Suprapubic skin (tissue), 4 donors: ENCODE measurements around the gene SLC11A2. TPM values are rescaled to one million over a fixed set of nuclear protein-coding genes. Genes with fewer than 3 reads are reported as not detected.

Experiments
- DNase-seq, 2 donors: peaks; one replicate each; pipeline ENCODE4 v3.0.0-alpha.2; 2019; ENCODE audit warnings: low spot score in 2 of 2
- H3K27ac ChIP-seq: fragments of 200-600 bp; sonication (generic); one replicate; pipeline ENCODE4 v1.5.1; 2019
- H3K27me3 ChIP-seq: fragments of 200-600 bp; sonication (generic); one replicate; pipeline ENCODE4 v1.5.1; 2019
- H3K36me3 ChIP-seq: fragments of 200-600 bp; sonication (generic); one replicate; pipeline ENCODE4 v1.5.1; 2019
- H3K4me1 ChIP-seq: fragments of 200-600 bp; sonication (generic); one replicate; pipeline ENCODE4 v1.5.1; 2019
- H3K4me3 ChIP-seq: fragments of 200-600 bp; sonication (generic); one replicate; pipeline ENCODE4 v1.5.1; 2019; ENCODE audit warnings: mild to moderate bottlenecking
- H3K9me3 ChIP-seq: fragments of 200-600 bp; sonication (generic); one replicate; pipeline ENCODE4 v1.5.1; 2019
- EP300 ChIP-seq: sonication (generic); formaldehyde crosslinking; IDR thresholded peaks from one replicate; pipeline ENCODE4 v1.6.1; 2017; ENCODE audit warnings: antibody characterized with exemption
- POLR2A ChIP-seq, 2 donors: fragments of 450-650 bp; IDR thresholded peaks; one replicate each; pipeline ENCODE4 v1.6.1; 2017; ENCODE audit warnings: antibody characterized with exemption in 2 of 2, mild to moderate bottlenecking in 2 of 2, moderate library complexity in 2 of 2
- POLR2AphosphoS5 ChIP-seq, 3 donors: sonication (generic); formaldehyde crosslinking; IDR thresholded peaks; one replicate each; pipeline ENCODE4 v1.6.1; 2017; ENCODE audit warnings: antibody characterized with exemption in 3 of 3
- WGBS: methylation state at CpG from one replicate; pipeline ENCODE4 v1.1.5; 2018; 5-methylcytosine and 5-hydroxymethylcytosine counted together
- total RNA-seq, 4 donors: library from RNA; depleted of rRNA; stranded (reverse); fragments of >200 nt; gene quantifications; one replicate each; pipeline ENCODE4 v1.1.0, GENCODE V29; 2016
- TF ChIP-seq, protein P1 (sequence below), 2 donors: fragments of 200-600 bp in 1 of 2; fragments of 450-650 bp in 1 of 2; sonication (generic) in 1 of 2; IDR thresholded peaks; one replicate each; pipeline ENCODE4 v1.5.1; 2016 to 2019; ENCODE audit warnings: antibody characterized with exemption in 2 of 2, mild to moderate bottlenecking in 1 of 2, moderate library complexity in 1 of 2

The SLC11A2 gene
- total RNA-seq, 4 donors from 2014 or later, result 39.0 to 108 (median 60.2) TPM

GRCh38 chr12:51067229-51067628 is 41.0 kb upstream of the SLC11A2 start:
- no peak for DNase-seq
- no peaks in the 10 kb centered on the region for H3K4me1 ChIP-seq
- 93% methylated on average over 2 of the region's 4 CpGs for WGBS
- H3K27me3 ChIP-seq, result no peaks in the 10 kb centered on the region
- H3K27ac ChIP-seq, result no peak overlapping the region
- TF ChIP-seq EP300, result no peak
- TF ChIP-seq POLR2A (IDR thresholded peaks at IDR 0.05), result no peak
- TF ChIP-seq, protein P1, sequence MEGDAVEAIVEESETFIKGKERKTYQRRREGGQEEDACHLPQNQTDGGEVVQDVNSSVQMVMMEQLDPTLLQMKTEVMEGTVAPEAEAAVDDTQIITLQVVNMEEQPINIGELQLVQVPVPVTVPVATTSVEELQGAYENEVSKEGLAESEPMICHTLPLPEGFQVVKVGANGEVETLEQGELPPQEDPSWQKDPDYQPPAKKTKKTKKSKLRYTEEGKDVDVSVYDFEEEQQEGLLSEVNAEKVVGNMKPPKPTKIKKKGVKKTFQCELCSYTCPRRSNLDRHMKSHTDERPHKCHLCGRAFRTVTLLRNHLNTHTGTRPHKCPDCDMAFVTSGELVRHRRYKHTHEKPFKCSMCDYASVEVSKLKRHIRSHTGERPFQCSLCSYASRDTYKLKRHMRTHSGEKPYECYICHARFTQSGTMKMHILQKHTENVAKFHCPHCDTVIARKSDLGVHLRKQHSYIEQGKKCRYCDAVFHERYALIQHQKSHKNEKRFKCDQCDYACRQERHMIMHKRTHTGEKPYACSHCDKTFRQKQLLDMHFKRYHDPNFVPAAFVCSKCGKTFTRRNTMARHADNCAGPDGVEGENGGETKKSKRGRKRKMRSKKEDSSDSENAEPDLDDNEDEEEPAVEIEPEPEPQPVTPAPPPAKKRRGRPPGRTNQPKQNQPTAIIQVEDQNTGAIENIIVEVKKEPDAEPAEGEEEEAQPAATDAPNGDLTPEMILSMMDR (IDR thresholded peaks at IDR 0.05), result no peak
- TF ChIP-seq POLR2AphosphoS5 (IDR thresholded peaks at IDR 0.05), result no peak
- no peaks in the 10 kb centered on the region for H3K9me3 ChIP-seq
- H3K36me3 ChIP-seq, result peaks cover 92% of the 10 kb centered on the region
- H3K4me3 ChIP-seq, result no peak overlapping the region

- Histone ChIP-seq H3K4me1 (no peaks in the 10 kb centered on the region), H3K27me3 (no peaks in the 10 kb centered on the region), H3K4me3 (no peak overlapping the region), H3K27ac (no peak overlapping the region), H3K36me3 (peaks cover 91% of the 10 kb centered on the region), H3K9me3 (no peaks in the 10 kb centered on the region)
- WGBS, result 86% methylated on average over 5 of the region's 5 CpGs
- no peak for DNase-seq
- TF ChIP-seq EP300 (no peak), POLR2A (IDR thresholded peaks at IDR 0.05) (no peak), POLR2AphosphoS5 (IDR thresholded peaks at IDR 0.05) (no peak)
- TF ChIP-seq, protein P1 (IDR thresholded peaks at IDR 0.05), result no peak
These were observed 39.3 kb upstream of the SLC11A2 start for GRCh38 chr12:51065530-51065929.

DNA sequence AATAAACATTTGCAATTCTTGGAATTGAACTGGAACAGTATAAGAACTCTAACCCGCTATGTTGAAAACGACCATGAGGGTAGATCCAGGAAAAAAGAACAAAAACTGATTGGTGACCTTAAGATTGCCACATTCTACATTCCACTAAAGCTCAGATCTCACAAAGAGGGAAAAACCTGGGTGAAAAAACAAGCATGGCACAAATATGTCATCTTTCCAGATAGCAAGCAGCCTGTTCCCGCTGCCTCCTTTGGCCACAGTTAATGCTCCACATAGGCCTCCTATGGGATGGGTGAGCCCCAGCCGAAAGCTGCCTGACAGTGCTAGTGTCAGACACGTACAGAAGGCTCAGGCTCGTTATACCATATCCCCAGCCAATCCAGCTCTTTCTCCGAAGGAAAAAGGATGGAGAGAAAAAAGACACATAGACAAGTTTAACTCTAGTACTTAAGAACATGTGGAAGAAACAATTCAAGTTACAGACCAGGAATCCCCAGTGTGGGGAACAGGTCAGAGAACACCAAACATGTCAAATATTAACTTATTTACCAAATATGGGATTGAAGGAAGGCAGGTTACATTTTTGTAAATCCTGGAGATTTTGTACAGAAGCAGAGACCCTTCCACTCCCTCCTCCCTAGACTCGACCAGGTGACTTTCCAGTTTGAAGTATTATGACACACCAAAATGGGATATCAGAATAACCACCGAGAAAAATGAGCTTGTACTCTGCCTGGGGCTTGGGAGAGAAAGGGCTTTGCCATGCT is 36.6 kb upstream of the SLC11A2 start:
- DNase-seq, result no peak
- Histone ChIP-seq H3K36me3 (peaks cover 94% of the 10 kb centered on the region), H3K4me3 (no peak overlapping the region), H3K9me3 (no peaks in the 10 kb centered on the region), H3K27me3 (no peaks in the 10 kb centered on the region), H3K4me1 (no peaks in the 10 kb centered on the region), H3K27ac (no peak overlapping the region)
- TF ChIP-seq POLR2A (IDR thresholded peaks at IDR 0.05) (no peak), EP300 (no peak), POLR2AphosphoS5 (IDR thresholded peaks at IDR 0.05) (no peak)
- TF ChIP-seq, protein P1 (IDR thresholded peaks at IDR 0.05), result no peak
- 70% methylated on average over 9 of the region's 9 CpGs for WGBS

GRCh38 chr12:51059086-51059485 is 32.9 kb upstream of the SLC11A2 start:
- Histone ChIP-seq H3K27ac (no peak overlapping the region), H3K4me3 (no peak overlapping the region), H3K36me3 (peaks cover 94% of the 10 kb centered on the region), H3K4me1 (no peaks in the 10 kb centered on the region), H3K9me3 (no peaks in the 10 kb centered on the region), H3K27me3 (no peaks in the 10 kb centered on the region)
- TF ChIP-seq, protein P1 (IDR thresholded peaks at IDR 0.05), result no peak
- TF ChIP-seq POLR2A (IDR thresholded peaks at IDR 0.05) (no peak), POLR2AphosphoS5 (IDR thresholded peaks at IDR 0.05) (no peak), EP300 (no peak)
- WGBS, result 82% methylated on average over 7 of the region's 7 CpGs
- DNase-seq, result no peak

DNA sequence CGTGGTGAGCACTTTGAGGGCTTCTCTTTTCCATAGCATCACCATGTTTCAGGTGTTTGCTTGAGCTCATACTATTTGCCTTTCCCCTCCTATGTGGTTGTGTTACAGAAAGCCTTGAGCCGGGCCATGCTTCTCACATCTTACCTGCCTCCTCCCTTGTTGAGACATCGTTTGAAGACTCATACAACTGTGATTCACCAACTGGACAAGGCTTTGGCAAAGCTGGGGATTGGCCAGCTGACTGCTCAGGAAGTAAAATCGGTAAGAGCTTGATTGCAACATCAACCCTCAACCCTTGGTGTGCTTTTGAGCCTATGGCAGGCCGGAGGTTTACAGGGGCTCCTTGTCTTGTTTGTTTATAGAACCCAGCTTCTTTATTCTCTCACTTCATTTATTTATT is 30.1 kb upstream of the SLC11A2 start:
- H3K36me3 ChIP-seq, result peaks cover 85% of the 10 kb centered on the region
- H3K27ac ChIP-seq, result no peak overlapping the region
- TF ChIP-seq EP300 (no peak), POLR2A (IDR thresholded peaks at IDR 0.05) (no peak), POLR2AphosphoS5 (IDR thresholded peaks at IDR 0.05) (no peak)
- TF ChIP-seq, protein P1 (IDR thresholded peaks at IDR 0.05), result no peak

More for the DNA sequence above, 30.1 kb upstream of the SLC11A2 start:
- DNase-seq, result no peak
- Histone ChIP-seq H3K4me3 (no peak overlapping the region), H3K4me1 (no peaks in the 10 kb centered on the region), H3K9me3 (no peaks in the 10 kb centered on the region), H3K27me3 (no peaks in the 10 kb centered on the region)
- 72% methylated on average over 5 of the region's 5 CpGs for WGBS
